HCT116 (cell line): Measurements from ENCODE around the gene SLC4A7. TPM values are rescaled to one million over a fixed set of nuclear protein-coding genes. Genes with fewer than 3 reads are reported as not detected.
"Not testable (repeated sequence)": the region's sequence is repeated elsewhere in the genome, so short reads cannot be mapped to it uniquely, and the experiment has no call there.

Source experiments
- ATAC-seq: fragments of 200-7000 bp; cut with Tn5 transposase; 2 replicates; pipeline ENCODE4 v1.9.1; 2020; ENCODE audit warnings: mild to moderate bottlenecking, moderate library complexity
- BruUV-seq: library from RNA; stranded (reverse); fragments of 400-500 nt; replicated peaks from 2 replicates; lab custom pipeline; 2021; lab: Mats Ljungman, UMichigan
- CTCF ChIA-PET: fragments of 300-600 bp; sonication (Branson Sonifier 250); formaldehyde crosslinking; loops from one replicate; lab custom pipeline; 2021; ENCODE audit warnings: antibody characterized with exemption; lab: Charles Lee
- POLR2A ChIA-PET: fragments of 300-600, 350-600 bp; sonication (Branson Sonifier 250); formaldehyde crosslinking; loops from one replicate; lab custom pipeline; 2021; ENCODE audit warnings: antibody characterized with exemption; lab: Charles Lee
- RAD21 ChIA-PET, 2 experiments: fragments of 300-600 bp; sonication (Branson Sonifier 250); formaldehyde crosslinking; loops; one replicate each; lab custom pipeline; 2023; ENCODE audit warnings: low total read pairs in 2 of 2; ENCODE audit not compliant: uncharacterized antibody in 2 of 2, unreplicated experiment in 2 of 2, low non-redundant PET in 1 of 2; lab: Charles Lee
- DNase-seq: peaks from one replicate; pipeline ENCODE4 v3.0.0-alpha.2; 2010; ENCODE audit warnings: low read depth, low spot score
- H2AFZ ChIP-seq: fragments of 200-600 bp; shearing (Covaris generic), sonication (generic); 2 replicates; pipeline ENCODE4 v1.6.1; 2017; ENCODE audit warnings: low read depth, mixed run types, mixed read lengths, antibody characterized with exemption, low read length; ENCODE audit not compliant: poor library complexity, severe bottlenecking
- H3K27ac ChIP-seq: 2 replicates; pipeline ENCODE4 v1.5.1; 2012; ENCODE audit warnings: low read depth, low read length
- H3K27me3 ChIP-seq: fragments of 200-600 bp; sonication (generic); 2 replicates; pipeline ENCODE4 v1.6.1; 2016; ENCODE audit warnings: mixed run types, low read length, mixed read lengths; ENCODE audit not compliant: insufficient read depth
- H3K36me3 ChIP-seq, 2 experiments: fragments of 200-500 bp in 1 of 2; fragments of 200-600 bp in 1 of 2; sonication (Bioruptor generic) in 1 of 2; sonication (generic) in 1 of 2; 2 replicates each; pipeline versions ENCODE4 v1.5.1 to v1.6.1; 2014 to 2016; ENCODE audit warnings: low read length in 2 of 2, inconsistent platforms in 1 of 2, mixed read lengths in 1 of 2, mixed run types in 1 of 2; ENCODE audit not compliant: insufficient read depth in 2 of 2, control insufficient read depth in 1 of 2
- H3K4me1 ChIP-seq, 2 experiments: fragments of 200-600 bp in 1 of 2; sonication (generic) in 1 of 2; 2 replicates each; pipeline versions ENCODE4 v1.5.1 to v1.6.1; 2012 to 2017; ENCODE audit warnings: low read length in 2 of 2, inconsistent platforms in 1 of 2, mild to moderate bottlenecking in 1 of 2, mixed read lengths in 1 of 2, mixed run types in 1 of 2, moderate library complexity in 1 of 2; ENCODE audit not compliant: insufficient read depth in 2 of 2, control insufficient read depth in 1 of 2
- H3K4me2 ChIP-seq: fragments of 200-600 bp; sonication (generic); 2 replicates; pipeline ENCODE4 v1.6.1; 2017; ENCODE audit warnings: mixed run types, low read length, mixed read lengths
- H3K4me3 ChIP-seq, 2 experiments: fragments of 200-600 bp in 1 of 2; sonication (generic) in 1 of 2; replicated peaks in 1 of 2; 2 replicates each; pipeline ENCODE4 v1.5.1; 2011 to 2016; ENCODE audit warnings: low read length in 2 of 2, control low read depth in 1 of 2, low read depth in 1 of 2, mild to moderate bottlenecking in 1 of 2, mixed read lengths in 1 of 2, mixed run types in 1 of 2
- H3K79me2 ChIP-seq: fragments of 200-600 bp; sonication (generic); 2 replicates; pipeline ENCODE4 v1.6.1; 2017; ENCODE audit warnings: mild to moderate bottlenecking, mixed run types, low read length, moderate library complexity, mixed read lengths; ENCODE audit not compliant: insufficient read depth
- H3K9ac ChIP-seq: fragments of 200-600 bp; sonication (generic); 2 replicates; pipeline ENCODE4 v1.6.1; 2016; ENCODE audit warnings: low read length, mixed read lengths
- H3K9me2 ChIP-seq: fragments of 200-600 bp; sonication (generic), shearing (Covaris generic); 2 replicates; pipeline ENCODE4 v1.6.1; 2017; ENCODE audit warnings: mixed run types, mild to moderate bottlenecking, moderate library complexity; ENCODE audit not compliant: insufficient read depth
- H3K9me3 ChIP-seq, 2 experiments: fragments of 200-500 bp in 1 of 2; fragments of 200-600 bp in 1 of 2; sonication (Bioruptor generic) in 1 of 2; sonication (generic) in 1 of 2; 2 replicates each; pipeline ENCODE4 v1.6.1; 2014 to 2017; ENCODE audit warnings: low read length in 2 of 2, mixed read lengths in 2 of 2, inconsistent platforms in 1 of 2, low read depth in 1 of 2, mild to moderate bottlenecking in 1 of 2, mixed run types in 1 of 2, moderate library complexity in 1 of 2; ENCODE audit not compliant: control insufficient read depth in 1 of 2, insufficient read depth in 1 of 2
- H4K20me1 ChIP-seq: fragments of 200-600 bp; sonication (generic), shearing (Covaris generic); 2 replicates; pipeline ENCODE4 v1.6.1; 2017; ENCODE audit warnings: mixed run types, mild to moderate bottlenecking, moderate library complexity; ENCODE audit not compliant: insufficient read depth
- EZH2 ChIP-seq: fragments of 200-600 bp; sonication (generic); IDR thresholded peaks from 2 replicates; pipeline ENCODE4 v1.6.1; 2017; ENCODE audit warnings: antibody characterized with exemption, mixed run types
- POLR2A ChIP-seq: IDR thresholded peaks from 2 replicates; pipeline ENCODE4 v1.7.0; 2011; ENCODE audit warnings: borderline replicate concordance; ENCODE audit not compliant: insufficient read depth, insufficient read length; ENCODE audit errors: extremely low read depth
- intact Hi-C: fragments of 100-400 bp; cut with micrococcal nuclease; formaldehyde crosslinking; loops from 2 replicates; pipeline ENCODE4 v1.10.0; 2022
- total RNA-seq: library from RNA; stranded (reverse); gene quantifications from one replicate; pipeline ENCODE4 v1.2.1, GENCODE V29; 2021; ENCODE audit not compliant: unreplicated experiment
- TF ChIP-seq, protein P1 (sequence below), 3 experiments: fragments of 200-600 bp in 1 of 3; sonication (generic) in 1 of 3; IDR thresholded peaks in 2 of 3; conservative IDR thresholded peaks in 1 of 3; 2 replicates each; pipeline ENCODE4 v1.5.1; 2012 to 2017; ENCODE audit warnings: low read depth in 2 of 3, low read length in 2 of 3, antibody characterized with exemption in 1 of 3, borderline replicate concordance in 1 of 3, control low read depth in 1 of 3, mild to moderate bottlenecking in 1 of 3, mixed read lengths in 1 of 3, mixed run types in 1 of 3, moderate library complexity in 1 of 3; ENCODE audit not compliant: insufficient read depth in 1 of 3

Gene SLC4A7
- total RNA-seq, 1 experiment from 2014 or later, result 37.6 TPM

DNA sequence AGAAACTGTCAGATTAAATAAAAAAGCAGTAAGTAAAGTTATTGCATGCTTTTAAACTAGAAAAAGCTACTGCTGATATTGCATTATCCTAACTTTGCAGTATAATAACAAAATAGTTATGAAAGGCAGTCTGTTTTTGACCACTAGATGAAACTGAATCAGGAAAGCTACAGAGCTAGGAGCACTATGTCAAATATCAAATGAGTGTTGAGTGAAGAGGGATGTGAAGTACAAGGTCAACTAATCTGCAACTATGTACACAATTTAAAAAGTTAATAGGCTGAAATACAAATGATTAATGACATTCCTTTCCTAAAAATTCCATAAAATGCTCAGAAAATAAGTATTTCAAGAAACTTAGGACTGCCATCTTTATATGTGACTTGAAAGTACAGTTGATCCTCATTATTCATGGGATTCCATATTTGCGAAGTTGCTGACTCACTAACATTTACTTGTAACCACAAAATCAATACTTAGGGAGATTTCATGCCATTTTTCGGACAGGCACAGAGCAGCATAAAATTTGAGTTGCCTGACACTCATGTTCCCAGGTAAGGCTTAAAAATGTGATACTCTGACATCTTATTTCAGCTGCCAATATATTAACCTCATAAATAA is 34.5 kb downstream of the SLC4A7 start (continued):
- TF ChIP-seq, protein P1, sequence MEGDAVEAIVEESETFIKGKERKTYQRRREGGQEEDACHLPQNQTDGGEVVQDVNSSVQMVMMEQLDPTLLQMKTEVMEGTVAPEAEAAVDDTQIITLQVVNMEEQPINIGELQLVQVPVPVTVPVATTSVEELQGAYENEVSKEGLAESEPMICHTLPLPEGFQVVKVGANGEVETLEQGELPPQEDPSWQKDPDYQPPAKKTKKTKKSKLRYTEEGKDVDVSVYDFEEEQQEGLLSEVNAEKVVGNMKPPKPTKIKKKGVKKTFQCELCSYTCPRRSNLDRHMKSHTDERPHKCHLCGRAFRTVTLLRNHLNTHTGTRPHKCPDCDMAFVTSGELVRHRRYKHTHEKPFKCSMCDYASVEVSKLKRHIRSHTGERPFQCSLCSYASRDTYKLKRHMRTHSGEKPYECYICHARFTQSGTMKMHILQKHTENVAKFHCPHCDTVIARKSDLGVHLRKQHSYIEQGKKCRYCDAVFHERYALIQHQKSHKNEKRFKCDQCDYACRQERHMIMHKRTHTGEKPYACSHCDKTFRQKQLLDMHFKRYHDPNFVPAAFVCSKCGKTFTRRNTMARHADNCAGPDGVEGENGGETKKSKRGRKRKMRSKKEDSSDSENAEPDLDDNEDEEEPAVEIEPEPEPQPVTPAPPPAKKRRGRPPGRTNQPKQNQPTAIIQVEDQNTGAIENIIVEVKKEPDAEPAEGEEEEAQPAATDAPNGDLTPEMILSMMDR (IDR thresholded peaks at IDR 0.05 in 2 of 3, conservative IDR thresholded peaks at IDR 0.05 in 1 of 3; ENCODE audit: borderline replicate concordance in 1 of 3, insufficient read depth in 1 of 3, low read depth in 2 of 3, low read length in 2 of 3), result no peak
- TF ChIP-seq EZH2 (no peak), POLR2A (no peak)
- TF ChIP-seq, all 23 proteins: peak for 6

DNA sequence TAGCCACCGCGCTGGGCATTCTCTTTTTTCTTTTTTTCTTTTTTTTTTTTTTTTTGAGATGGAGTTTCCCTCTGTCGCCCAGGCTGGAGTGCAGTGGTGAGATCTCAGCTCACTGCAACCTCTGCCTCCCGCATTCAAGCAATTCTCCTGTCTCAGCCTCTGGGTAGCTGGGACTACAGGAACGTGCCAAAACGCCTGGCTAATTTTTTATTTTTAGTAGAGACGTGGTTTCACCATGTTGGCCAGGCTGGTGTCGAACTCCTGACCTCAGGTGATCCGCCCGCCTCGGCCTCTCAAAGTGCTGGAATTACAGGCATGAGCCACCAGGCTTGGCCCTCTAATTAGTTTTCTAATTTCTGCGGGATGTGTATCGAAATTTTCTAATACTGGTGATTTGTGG is 41.2 kb downstream of the SLC4A7 start:
- H3K9ac ChIP-seq, H3K27me3 ChIP-seq, H3K9me3 ChIP-seq, POLR2A ChIA-PET, H3K4me1 ChIP-seq, ATAC-seq, H3K36me3 ChIP-seq, CTCF ChIA-PET, H3K9me2 ChIP-seq, DNase-seq, H3K4me3 ChIP-seq, H2AFZ ChIP-seq, RAD21 ChIA-PET, H4K20me1 ChIP-seq, intact Hi-C loops, H3K79me2 ChIP-seq, H3K4me2 ChIP-seq, BruUV-seq, H3K27ac ChIP-seq: not testable (repeated sequence)

DNA sequence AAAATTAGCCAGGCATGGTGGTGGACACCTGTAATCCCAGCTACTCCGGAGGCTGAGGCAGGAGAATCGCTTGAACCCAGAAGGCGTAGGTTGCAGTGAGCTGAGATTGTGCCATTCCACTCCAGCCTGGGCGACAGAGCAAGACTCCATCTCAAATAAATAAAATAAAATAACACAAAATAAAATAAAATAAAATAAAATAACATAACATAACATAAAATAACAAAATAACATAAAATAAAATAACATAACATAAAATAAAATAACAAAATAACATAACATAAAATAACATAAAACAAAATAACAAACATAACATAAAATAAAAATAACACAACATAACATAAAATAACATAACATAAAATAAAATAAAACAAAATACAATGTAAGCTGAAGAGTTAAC is 45.8 kb downstream of the SLC4A7 start:
- H3K27me3 ChIP-seq, H3K79me2 ChIP-seq, RAD21 ChIA-PET, H3K9me2 ChIP-seq, POLR2A ChIA-PET, H3K27ac ChIP-seq, H3K4me2 ChIP-seq, H3K9ac ChIP-seq, H4K20me1 ChIP-seq, H3K4me1 ChIP-seq, BruUV-seq, ATAC-seq, intact Hi-C loops, H3K9me3 ChIP-seq, H3K4me3 ChIP-seq, CTCF ChIA-PET, DNase-seq, H2AFZ ChIP-seq: not testable (repeated sequence)
- H3K36me3 ChIP-seq, result peaks cover 17 to 24% of the 10 kb centered on the region in 2 experiments; a peak in 3 of 4 replicates
